ENCODE measurements around the gene TYRO3. TPM values are rescaled to one million over a fixed set of nuclear protein-coding genes. Genes with fewer than 3 reads are reported as not detected.

The TYRO3 gene
- polyA plus RNA-seq, 1 of the 3 experiments (the other 2 are of a cell fraction): 8.7 TPM

DNA sequence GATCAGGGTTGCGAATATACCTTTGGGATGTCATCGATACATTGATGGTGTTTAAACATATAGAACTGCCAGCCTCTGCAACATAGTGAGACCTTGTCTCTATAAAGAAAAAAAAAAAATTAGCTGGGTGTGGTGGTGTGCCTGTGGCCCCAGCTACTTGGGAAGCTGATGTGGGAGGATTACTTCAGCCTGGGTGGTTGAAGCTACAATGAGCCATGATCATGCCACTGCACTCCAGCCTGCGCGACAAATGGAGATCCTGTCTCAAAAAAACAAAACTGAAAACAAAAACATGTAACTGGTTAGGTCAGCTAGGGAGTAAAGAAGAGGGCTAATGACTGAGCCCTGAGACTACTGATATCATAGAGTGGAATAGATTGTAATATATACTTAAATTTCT lies 70.5 kb downstream of the TYRO3 start:
- H3K4me2 ChIP-seq: no peak overlapping the region
- DNase-seq: no peak
- no peaks in the 10 kb centered on the region for H3K9me3 ChIP-seq
- no peaks in the 10 kb centered on the region for H3K36me3 ChIP-seq (replicated peaks in 1 of 2; ENCODE audit: control insufficient read depth in 1 of 2, insufficient read depth in 2 of 2, low read length in 1 of 2)
- H3K9ac ChIP-seq: no peak overlapping the region
- no peaks in the 10 kb centered on the region for H3K9me2 ChIP-seq
- no peak overlapping the region for H3K27ac ChIP-seq (ENCODE audit: low read depth in 2 of 2, low read length in 1 of 2)
- ChIA-PET CTCF (interaction anchor here (1.2 kb wide), 1 partner anchor 72 kb away, joined by 3 read pairs; no protein-coding TSS in a partner anchor), POLR2A (interaction anchor here (0.8 kb wide), 1 partner anchor 8 kb away, joined by 4 read pairs; no protein-coding TSS in a partner anchor)
- H2AFZ ChIP-seq (ENCODE audit: low read depth): no peak overlapping the region
- no peaks in the 10 kb centered on the region for H3F3A ChIP-seq (replicated peaks; ENCODE audit: insufficient read depth)
- no peaks in the 10 kb centered on the region for H3K27me3 ChIP-seq (ENCODE audit: insufficient read depth)
- no peaks in the 10 kb centered on the region for H3K79me2 ChIP-seq (ENCODE audit: insufficient read depth)
- no peaks in the 10 kb centered on the region; a peak in 2 of 4 replicates for H3K4me1 ChIP-seq (ENCODE audit: control insufficient read depth in 1 of 2, insufficient read depth in 2 of 2, low read depth in 1 of 2, low read length in 1 of 2)
- H4K20me1 ChIP-seq (ENCODE audit: insufficient read depth): no peaks in the 10 kb centered on the region
- TF ChIP-seq TAF1 (IDR thresholded peaks at IDR 0.05; ENCODE audit: borderline replicate concordance, low read depth, low read length) (no peak), FOSL2 (IDR thresholded peaks at IDR 0.05; ENCODE audit: borderline replicate concordance, low read depth) (no peak), CHD2 (IDR thresholded peaks at IDR 0.05; ENCODE audit: low read length, partially characterized antibody) (no peak)
- TF ChIP-seq, protein P1, sequence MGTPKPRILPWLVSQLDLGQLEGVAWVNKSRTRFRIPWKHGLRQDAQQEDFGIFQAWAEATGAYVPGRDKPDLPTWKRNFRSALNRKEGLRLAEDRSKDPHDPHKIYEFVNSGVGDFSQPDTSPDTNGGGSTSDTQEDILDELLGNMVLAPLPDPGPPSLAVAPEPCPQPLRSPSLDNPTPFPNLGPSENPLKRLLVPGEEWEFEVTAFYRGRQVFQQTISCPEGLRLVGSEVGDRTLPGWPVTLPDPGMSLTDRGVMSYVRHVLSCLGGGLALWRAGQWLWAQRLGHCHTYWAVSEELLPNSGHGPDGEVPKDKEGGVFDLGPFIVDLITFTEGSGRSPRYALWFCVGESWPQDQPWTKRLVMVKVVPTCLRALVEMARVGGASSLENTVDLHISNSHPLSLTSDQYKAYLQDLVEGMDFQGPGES (IDR thresholded peaks at IDR 0.05; ENCODE audit: low read depth, low read length): no peak
- 99% methylated on average over 4 of the region's 4 CpGs for whole genome bisulfite sequencing (ENCODE audit: low lambda C conversion rate)
- H3K4me3 ChIP-seq (ENCODE audit: low read depth in 2 of 2, low read length in 1 of 2): no peak overlapping the region

DNA sequence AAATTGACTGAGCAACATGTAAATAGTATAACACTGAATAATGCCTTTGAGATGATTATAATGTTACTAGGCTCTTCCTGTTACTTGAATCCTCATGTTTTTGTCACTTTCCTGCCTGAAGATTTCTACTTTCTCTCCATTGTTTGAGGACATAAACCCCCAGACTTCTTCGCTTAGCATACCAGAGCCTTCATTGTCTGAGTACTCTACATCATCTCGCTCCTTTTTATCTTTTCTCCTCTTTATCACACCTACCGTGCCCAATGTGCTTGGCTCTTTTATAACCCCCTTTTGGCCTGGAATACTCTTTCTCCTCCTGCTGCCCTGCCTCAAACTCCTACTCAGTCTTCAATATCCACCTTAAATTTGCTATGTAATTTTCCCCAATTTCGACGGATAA lies 70.9 kb downstream of the TYRO3 start:
- CTCF ChIA-PET: interaction anchor here (0.9 to 1.2 kb wide), 2 partner anchors 26 to 72 kb away, joined by 3 to 4 read pairs; no protein-coding TSS in a partner anchor

More for the DNA sequence above, 70.9 kb downstream of the TYRO3 start:
- no peaks in the 10 kb centered on the region for H3K79me2 ChIP-seq (ENCODE audit: insufficient read depth)
- H3K9me3 ChIP-seq: no peaks in the 10 kb centered on the region
- no peaks in the 10 kb centered on the region; a peak in 2 of 4 replicates for H3K4me1 ChIP-seq (ENCODE audit: control insufficient read depth in 1 of 2, insufficient read depth in 2 of 2, low read depth in 1 of 2, low read length in 1 of 2)
- H3K9ac ChIP-seq: no peak overlapping the region
- H3K36me3 ChIP-seq (replicated peaks in 1 of 2; ENCODE audit: control insufficient read depth in 1 of 2, insufficient read depth in 2 of 2, low read length in 1 of 2): no peaks in the 10 kb centered on the region
- 96% methylated on average over 5 of the region's 5 CpGs for WGBS (ENCODE audit: low lambda C conversion rate)
- H3K4me3 ChIP-seq (ENCODE audit: low read depth in 2 of 2, low read length in 1 of 2): no peak overlapping the region
- no peaks in the 10 kb centered on the region for H3F3A ChIP-seq (replicated peaks; ENCODE audit: insufficient read depth)
- H3K27ac ChIP-seq (ENCODE audit: low read depth in 2 of 2, low read length in 1 of 2): no peak overlapping the region
- TF ChIP-seq, protein P2, sequence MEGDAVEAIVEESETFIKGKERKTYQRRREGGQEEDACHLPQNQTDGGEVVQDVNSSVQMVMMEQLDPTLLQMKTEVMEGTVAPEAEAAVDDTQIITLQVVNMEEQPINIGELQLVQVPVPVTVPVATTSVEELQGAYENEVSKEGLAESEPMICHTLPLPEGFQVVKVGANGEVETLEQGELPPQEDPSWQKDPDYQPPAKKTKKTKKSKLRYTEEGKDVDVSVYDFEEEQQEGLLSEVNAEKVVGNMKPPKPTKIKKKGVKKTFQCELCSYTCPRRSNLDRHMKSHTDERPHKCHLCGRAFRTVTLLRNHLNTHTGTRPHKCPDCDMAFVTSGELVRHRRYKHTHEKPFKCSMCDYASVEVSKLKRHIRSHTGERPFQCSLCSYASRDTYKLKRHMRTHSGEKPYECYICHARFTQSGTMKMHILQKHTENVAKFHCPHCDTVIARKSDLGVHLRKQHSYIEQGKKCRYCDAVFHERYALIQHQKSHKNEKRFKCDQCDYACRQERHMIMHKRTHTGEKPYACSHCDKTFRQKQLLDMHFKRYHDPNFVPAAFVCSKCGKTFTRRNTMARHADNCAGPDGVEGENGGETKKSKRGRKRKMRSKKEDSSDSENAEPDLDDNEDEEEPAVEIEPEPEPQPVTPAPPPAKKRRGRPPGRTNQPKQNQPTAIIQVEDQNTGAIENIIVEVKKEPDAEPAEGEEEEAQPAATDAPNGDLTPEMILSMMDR (IDR thresholded peaks at IDR 0.05): no peak
- no peak for TF ChIP-seq RFX5 (IDR thresholded peaks at IDR 0.05; ENCODE audit: low read length)
- TF ChIP-seq TAF1 (IDR thresholded peaks at IDR 0.05; ENCODE audit: borderline replicate concordance, low read depth, low read length): no peak
- TF ChIP-seq, protein P1 (IDR thresholded peaks at IDR 0.05; ENCODE audit: low read depth, low read length): no peak
- TF ChIP-seq RAD21 (IDR thresholded peaks at IDR 0.05; ENCODE audit: low read length): no peak
- no peak for TF ChIP-seq NFIC (IDR thresholded peaks at IDR 0.05; ENCODE audit: borderline replicate concordance)
- no peak for TF ChIP-seq GATA2 (CRISPR knock-in tag; IDR thresholded peaks at IDR 0.05)
- no peak for TF ChIP-seq FOSL2 (IDR thresholded peaks at IDR 0.05; ENCODE audit: borderline replicate concordance, low read depth)
- TF ChIP-seq EP300 (IDR thresholded peaks at IDR 0.05; ENCODE audit: borderline replicate concordance in 1 of 2, low read depth in 1 of 2, low read length in 1 of 2): no peak
- TF ChIP-seq, protein P3, sequence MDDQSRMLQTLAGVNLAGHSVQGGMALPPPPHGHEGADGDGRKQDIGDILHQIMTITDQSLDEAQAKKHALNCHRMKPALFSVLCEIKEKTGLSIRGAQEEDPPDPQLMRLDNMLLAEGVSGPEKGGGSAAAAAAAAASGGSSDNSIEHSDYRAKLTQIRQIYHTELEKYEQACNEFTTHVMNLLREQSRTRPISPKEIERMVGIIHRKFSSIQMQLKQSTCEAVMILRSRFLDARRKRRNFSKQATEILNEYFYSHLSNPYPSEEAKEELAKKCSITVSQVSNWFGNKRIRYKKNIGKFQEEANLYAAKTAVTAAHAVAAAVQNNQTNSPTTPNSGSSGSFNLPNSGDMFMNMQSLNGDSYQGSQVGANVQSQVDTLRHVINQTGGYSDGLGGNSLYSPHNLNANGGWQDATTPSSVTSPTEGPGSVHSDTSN (IDR thresholded peaks at IDR 0.05): no peak
- no peak overlapping the region for H3K4me2 ChIP-seq
- POLR2A ChIA-PET: interaction anchor here (0.8 kb wide), 2 partner anchors 9 to 86 kb away, joined by 3 to 4 read pairs; partner anchors contain the start of gene RPAP1
- H3K9me2 ChIP-seq: no peaks in the 10 kb centered on the region
- no peaks in the 10 kb centered on the region for H4K20me1 ChIP-seq (ENCODE audit: insufficient read depth)
- H3K27me3 ChIP-seq (ENCODE audit: insufficient read depth): no peaks in the 10 kb centered on the region
- no peak for DNase-seq
- no peak overlapping the region for H2AFZ ChIP-seq (ENCODE audit: low read depth)
